HG03442 (cell line): ENCODE measurements around the gene CDK14.

ENCODE experiments used
- ATAC-seq: cut with Tn5 transposase; IDR thresholded peaks from one replicate; pipeline ENCODE4 v1.9.1; 2021; ENCODE audit warnings: mild to moderate bottlenecking, moderate library complexity; ENCODE audit not compliant: unreplicated experiment

The CDK14 gene

DNA sequence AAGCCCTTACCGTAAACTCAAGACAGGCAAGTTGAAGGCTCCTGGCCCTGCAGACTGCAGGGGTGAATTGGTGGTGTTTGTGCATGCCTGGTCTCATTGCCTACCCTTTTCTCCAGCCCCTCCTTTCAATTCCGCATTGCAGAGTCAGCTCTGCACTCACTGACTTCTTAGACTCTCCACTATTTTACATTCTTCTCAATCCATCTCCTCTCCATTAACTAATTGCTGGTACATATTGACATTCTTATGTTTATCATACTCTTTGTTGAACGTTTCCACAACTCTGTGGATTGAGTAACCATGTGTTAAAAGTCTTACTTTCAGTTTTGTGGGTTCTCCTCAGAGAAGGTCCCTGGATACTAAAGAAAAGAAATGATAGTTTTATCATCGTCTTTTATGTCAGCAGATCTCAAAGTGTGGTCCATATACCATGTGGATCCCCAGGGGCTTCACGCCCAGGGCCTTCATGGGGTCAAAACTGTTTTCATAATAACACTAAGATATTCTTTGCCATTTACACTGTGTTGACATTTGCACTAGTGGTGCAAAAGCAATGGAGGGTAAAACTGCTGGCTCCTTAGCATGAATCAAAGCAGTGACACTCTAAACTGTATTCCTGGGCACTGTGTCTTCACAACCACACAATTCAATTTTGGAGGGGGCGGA, 532.7 kb downstream of the CDK14 start:
- no peak for ATAC-seq

DNA sequence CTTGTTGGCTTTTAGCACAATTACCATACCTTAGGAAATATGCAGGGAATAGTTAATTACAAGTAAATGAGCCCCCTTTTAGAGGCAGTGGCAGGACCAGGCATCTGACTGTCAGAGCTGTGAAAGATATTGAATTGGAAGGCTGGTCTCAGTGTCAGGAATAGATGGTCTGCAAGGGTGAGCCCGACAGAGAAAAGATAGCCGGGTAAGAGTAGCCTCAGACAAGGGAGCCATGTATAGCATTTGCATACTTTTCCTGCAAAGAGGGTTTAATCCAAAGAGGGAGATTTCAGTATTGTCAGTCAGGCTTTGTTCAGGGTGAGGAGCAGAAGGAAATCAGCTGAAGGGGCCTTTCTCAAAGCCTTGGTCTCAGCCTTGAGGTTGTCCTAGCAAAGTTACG, 539.2 kb downstream of the CDK14 start:
- ATAC-seq = no peak

DNA sequence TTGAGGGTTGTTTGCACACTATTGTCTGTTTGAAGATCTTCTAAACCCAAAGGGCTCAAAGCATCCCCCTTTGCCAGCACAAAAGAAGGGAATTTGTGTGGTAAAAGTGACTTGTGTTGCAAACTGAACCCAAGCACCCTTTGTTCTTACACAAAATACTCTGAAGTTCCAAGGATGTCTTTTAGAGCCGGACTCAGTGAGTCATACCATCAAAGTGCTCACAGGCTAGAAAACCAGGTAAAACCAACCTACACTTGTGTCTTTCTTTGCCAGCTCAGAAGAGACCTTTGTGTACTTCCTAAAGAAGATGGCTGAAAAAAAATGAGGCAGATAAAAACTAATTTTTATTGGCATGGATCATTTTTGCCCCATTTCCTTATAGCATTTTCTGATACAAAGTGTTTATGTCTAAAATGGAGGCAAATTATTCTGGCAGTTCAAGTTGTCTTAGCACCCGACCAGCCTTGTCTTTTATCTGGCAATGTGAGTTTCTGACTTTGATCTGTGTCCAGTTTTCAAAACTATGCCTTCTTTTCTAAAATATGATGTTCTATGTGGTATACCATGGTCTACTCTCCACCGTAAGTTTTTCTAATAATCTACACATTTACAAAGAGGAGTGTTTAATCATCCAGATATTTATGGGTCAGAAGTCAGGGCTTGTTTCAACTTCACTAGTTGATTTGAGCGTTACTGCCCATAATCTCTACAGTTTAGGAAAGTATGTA, 539.7 kb downstream of the CDK14 start:
- ATAC-seq = no peak

DNA sequence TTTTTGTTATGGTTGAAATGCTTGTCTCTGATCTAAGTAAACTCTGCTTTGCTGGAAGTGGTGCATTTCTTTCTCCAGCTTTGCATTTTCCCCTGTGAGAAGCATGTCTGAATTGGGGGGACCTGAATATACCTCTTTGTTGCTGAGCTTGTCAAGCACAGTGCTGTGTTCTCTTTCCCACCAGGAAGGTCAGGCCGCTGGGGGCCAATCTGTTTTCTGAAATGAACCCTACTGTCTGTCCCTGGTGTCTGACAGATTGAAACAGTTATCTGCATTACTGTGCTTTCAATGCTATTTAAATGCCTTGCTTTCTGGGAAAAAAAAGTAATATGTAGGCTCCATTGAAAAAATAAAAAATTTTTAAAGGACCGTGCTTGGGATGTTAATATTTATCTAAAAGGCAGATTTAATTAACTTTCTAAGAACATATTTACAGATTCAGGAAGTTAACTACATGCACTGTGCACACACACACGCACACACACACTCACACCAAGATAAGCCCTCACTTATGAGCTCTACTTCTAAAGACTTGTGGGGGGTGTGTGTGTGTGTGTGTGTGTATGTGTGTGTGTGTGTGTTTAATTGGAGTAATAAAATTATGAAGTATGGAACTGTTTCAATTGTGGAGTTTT, 541.1 kb downstream of the CDK14 start:
- no peak for ATAC-seq

DNA sequence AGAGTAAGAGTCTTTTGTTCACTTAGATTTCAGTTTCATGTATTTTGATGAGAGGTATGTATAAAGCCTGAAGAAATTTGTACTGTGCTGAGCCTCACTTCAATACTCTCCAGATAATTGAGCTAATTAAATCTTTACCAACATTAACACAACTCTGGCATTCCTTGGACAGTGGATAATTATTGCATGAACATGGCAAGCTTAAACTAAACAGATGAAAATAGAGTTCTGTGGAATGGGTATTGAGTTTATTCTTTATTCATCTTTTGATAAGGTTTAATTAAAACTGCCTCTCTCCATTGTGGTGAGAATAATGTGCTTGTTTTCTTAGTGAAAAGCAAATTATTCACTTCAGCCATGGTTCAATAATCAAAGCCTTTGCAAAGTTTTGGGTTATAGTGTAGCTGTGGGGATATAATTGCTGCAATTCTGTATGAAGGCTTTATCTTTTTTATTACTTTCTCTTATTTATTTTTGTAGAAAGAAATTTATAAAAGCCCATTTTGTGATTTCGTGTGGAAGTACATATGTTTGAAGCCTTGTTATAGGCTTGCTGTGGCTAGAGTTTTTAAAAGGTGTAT, 541.8 kb downstream of the CDK14 start:
- no peak for ATAC-seq

DNA sequence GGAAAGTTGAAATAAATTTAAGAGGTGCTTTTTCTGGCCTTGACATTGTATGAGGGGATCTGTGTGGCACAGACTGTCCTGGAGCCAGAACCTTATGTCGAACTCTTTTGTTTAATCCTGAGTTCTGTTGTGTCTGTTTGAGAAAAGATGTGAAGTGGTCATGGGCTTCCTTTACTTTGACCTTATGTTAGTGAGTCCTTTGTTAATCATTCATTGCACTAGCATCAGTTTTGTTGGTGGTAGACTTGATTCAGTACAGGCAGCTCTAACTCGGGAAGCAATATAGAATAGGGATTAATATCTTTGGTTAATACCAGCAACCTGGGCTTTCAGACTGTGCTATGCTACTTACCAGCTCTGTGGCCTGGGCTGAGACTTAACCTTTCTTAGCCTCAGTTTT, 544.2 kb downstream of the CDK14 start:
- no peak for ATAC-seq

DNA sequence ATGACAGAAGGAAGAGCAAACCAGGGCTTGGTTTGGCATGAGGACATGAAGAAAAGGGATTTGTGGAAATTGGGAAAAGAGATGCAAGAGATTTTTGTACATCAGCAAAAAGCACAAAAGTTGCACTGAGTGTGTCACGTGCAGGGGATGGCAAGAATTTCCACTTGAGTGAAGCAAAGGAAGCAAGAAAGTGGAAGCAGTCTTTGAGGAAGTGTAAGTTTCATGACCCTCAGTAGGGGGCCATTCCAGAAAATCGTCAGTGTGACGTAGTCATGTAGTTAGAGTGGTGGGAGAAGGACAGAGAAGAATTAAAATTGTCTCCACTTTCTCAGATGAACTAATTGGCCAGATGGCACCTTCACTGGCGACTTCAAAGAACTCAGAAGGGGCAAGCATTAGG, 544.9 kb downstream of the CDK14 start:
- ATAC-seq = no peak

DNA sequence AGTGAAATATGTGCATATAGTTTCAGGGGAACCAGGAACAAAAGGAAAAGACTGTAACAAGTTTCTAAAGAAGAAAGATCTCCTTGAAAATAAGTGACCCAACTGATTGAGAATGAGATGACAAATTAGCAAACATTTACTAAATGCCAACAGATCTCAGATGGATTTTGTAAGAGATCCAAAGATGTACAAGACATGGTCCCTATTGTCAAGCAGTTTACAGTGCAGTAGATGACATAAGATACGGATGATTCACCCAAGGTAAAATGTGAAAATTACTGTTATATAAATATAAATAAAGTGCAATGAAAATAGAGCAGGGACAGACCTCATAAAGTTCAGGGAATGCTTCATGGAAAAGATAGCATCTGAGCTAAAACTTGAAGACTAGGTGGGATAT, 546.6 kb downstream of the CDK14 start:
- ATAC-seq = no peak

DNA sequence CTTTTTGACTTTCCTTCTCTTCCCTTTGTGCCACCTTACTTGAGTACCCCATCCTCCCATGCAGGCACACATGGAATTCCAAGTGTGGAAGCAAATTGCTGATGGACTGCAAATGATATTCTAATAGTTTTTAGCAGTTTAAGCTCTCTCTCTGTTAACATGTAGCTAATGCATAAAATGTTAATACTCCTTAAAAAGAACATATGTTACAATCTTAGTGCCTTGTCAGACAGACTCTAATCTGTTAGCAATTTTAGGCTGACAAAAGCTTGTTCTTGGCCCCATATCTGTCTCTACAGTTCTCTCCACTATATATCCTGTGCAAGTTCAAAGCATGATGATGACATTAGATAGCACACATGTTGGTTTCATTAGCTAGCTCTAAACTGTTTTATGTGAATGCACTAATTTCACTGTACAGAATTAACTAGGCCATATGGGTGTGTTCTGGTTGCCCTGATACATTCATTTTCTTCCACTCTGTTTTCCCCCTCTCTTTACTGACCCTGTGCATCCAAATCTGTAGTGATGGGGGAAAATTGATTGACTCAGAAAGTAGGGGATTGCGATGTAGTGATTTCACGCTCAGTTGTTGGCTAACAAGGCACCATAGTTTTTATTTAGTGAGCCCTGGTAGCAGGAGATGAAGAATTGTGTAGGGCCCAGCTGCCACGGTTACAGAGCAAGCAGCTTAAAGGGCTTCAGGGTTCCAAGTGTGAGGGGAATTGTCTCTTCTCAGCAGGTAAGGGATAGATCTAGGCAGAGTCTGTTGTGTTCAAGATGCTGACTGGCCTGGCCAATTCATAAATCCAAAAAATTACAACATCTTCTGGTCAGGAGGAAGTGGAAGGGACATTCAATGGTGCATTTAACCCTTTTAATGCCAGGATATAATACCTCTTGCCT, 553.5 kb downstream of the CDK14 start:
- no peak for ATAC-seq

DNA sequence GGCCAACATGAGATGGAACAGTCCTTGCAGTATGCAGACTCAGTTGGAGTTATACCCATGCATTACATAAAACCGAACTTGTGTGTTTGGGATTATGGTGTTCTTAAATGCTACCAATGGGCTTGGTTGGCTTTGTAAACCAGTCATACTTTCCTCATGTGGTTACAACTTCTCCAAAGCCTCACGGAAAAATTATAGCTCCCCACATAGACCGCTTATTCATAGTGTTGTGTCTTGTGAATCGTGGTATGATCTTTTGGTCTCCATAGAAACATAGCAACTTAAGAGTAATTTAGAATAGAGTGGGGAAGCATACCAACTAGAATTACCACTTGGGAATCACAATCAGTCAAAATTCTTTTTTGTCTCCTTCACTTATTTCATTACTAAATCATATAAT, 555.8 kb downstream of the CDK14 start:
- ATAC-seq = no peak

DNA sequence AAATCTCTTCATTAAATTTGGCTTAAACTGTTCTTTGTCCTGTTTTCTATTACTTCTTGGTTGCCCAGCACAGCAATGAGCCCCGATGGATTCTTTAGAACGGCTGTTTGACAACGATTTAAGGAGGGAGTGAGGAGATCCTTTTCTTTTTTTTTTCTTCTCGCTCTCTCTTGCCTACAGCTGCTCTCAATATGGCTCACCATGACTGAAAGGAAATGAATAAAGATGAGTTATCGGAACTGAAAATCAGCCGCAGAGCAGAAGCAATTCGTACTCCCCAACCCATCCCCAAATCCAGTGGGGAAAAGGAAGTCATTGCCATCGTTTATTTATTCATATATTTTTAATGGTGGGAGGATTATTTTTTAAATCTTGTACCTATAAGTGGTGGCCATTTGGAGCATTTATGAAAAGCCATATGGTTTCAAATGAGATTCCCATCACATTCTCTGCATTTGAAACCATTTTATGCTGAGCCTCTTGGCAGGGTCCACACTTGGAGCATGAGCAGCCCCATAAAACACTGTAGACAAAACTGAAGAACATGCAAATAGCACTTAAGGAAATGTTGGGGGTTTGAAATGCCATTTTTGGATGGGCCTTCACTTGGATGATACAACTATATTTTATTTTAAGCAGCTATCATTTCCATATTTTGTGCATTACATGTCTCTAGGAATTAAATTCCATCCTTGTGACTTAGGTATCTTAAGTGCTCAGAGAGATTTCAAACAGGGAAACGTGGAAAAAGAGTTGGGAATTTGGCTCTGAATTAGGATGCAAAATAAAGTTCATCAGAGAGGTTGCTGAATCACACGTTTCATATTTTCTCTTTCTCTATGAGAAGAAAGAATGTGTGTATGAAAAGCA, 560.4 kb downstream of the CDK14 start:
- no peak for ATAC-seq

DNA sequence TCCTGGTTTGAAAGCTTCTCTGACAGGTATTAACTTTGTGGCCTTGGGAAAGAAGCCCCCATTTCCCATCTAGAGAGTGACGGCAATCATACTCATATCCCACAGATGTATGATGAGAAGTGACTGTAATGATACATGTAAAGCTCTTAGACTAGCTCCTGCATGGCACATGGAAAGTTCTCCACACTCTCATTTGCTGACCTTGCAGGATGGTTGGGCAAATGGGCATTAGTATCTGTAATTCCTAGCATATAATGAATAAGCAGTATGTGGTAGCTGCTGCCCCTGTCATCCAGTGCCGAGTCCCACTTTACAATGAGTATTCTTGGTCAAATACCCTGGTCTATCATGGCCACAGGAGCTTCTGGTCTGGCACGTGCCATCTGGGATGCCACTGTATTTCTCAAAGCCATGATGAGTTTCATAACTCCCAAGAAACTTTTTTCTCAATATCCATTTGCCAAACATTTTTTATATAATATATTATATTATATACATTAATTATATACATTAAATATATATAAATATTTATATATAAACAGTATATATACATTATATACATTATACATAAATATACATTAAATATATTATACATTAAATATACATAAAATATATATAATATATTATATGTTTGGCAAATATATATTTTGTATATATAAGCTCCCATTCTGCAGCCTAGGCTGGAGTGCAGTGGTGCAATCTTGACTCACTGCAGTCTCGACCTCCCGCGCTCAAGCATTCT, 561.6 kb downstream of the CDK14 start:
- ATAC-seq = no peak

DNA sequence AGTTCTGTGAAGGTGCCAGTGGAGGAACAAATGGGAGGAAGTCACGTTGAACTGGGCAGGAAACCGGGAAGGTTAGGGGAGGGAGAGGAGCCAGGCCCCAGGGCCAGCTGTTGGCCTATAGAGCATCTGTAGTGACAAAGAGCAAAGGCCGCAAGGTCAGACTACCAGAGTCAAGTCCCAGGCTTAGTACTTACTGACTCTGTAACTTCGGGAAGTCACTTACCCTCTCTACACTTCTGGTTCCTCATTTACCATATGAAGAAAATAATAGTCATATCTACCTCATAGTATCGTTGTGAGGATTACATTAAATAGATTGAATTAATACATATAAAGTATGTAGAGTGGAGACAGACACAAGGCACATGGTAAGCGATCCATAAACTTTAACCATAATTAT, 566.3 kb downstream of the CDK14 start:
- no peak for ATAC-seq

DNA sequence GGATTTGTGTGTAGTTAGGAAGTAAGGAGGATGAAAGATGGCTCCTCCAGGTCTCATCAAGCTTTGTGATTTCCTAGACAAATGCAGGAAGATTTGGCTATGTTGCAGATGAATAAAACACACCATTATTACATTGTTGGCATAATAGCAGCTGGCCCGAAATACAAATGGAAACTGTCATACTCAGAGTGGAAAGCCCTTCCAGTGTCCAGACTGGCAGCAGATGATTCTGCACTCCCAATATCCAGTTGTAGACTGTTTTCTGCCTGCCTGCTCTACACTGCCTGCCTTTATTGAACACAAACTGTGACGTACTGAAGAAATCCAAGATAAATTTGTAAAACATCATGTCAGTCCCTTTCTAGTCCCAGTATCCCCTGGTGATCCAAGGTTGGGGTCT, 568.4 kb downstream of the CDK14 start:
- no peak for ATAC-seq

DNA sequence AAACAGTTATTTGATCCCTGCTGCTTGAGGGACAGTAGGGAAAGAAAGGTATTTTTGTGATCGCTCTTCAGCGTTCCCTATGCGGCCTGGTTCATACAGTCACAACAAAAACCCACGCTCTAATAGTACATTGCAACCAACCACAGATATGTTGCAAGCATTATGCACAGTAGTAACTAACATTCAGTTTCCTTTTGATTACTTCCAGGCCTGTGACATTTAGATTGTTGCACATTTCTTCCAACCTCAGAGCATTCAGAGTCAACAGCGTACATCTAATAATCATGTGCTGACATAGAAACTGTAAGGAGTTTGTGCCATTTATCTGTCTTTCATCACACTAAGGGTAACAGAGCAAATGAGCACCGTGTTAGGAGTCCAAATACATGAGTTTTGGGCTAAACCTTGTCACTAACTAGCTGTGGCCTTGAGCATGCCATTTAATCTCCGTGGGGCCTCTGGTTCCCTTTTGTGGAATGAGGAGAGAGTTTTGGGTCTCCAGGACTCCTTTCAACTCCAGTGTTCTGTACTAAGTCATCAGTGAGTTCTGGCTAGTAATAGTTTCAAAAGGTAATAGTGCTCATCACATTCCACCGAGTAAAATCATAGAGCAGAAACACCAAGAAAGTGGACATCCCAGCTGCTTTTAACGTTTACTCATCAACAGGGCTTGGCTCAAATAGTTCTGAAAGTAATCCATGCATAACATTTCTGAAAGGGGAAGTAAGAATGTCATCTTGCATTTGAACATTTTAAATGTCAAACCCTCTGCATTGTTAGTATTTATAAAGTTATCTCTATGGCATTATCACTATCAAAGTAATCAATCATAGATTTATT, 569.1 kb downstream of the CDK14 start:
- peak; percentile 78 for ATAC-seq

DNA sequence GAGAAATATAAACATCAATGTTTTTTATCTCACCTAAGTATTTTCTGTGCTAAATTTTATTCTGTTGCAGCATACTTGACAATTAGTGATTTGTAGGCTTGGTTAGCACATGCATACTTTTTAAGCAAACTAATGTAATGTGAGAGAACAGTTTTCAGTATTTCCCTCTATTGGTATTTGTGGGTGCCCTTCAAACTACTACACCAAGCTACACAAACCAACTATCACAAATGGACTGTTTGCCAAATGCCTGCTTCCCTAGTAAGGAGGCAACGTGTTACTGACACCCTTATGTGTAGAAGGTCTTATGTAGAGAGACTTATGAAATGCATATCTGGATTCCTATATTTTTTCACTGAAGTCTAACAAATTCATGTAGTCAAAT, 569.7 kb downstream of the CDK14 start:
- ATAC-seq = peak; percentile 31

DNA sequence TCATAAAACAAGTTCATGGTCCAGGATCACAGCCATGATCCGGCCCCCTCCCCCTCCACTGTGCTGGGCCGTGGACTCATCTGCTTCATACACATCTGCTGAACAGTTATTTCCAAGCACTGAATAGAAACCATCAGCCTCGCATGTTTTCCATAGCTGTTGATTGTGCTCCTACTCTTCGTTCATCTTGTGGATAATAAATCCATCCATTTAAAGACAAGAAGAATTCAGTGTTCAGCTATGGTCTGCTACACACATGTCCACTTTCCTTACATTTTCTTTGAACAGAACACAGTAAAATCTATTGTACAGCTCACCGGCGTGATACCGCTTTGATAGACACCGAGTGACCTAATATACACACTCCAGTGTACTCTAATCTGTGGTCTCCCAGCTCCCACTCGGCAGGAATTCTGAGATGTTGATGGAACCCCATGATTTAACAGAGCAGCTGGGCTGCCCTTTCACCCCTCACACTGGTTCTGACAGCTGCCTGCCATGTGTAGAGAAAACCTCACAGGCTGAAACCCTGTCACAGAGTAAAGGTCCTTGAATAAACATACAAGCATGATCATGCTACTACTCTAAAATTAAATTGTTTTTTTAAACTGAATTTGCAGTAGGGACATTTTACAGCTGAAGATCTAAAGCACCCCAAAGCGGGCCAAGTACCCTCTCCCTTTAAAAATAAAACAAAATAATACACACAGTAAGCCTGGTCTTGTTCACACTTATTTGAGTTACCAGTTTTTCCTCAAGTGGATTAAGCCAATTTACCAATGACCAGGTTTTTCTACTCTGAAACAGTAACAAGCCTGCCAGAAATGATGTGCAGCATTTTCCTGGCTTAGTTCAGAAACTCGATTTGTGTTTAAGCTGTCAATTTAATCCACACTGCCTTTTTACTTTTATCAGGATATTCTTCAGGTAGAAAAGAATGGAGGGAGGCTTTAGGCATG, 573.0 kb downstream of the CDK14 start:
- ATAC-seq = no peak
